ENCODE measurements around the gene NSD2. TPM values are rescaled to one million over a fixed set of nuclear protein-coding genes. Genes with fewer than 3 reads are reported as not detected.
"Not testable (repeated sequence)": the region's sequence is repeated elsewhere in the genome, so short reads cannot be mapped to it uniquely, and the experiment has no call there.

The NSD2 gene
- total RNA-seq, 2 experiments from 2014 or later: 235 to 248 TPM

- H3K4me1 Mint-ChIP-seq: peaks cover 39% of the 10 kb centered on the region
- peaks cover 5% of the 10 kb centered on the region for H3K27me3 Mint-ChIP-seq
- H3K9me3 Mint-ChIP-seq: peaks cover under 1% of the 10 kb centered on the region
- H3K36me3 Mint-ChIP-seq (ENCODE audit: low read depth): peaks cover 27% of the 10 kb centered on the region
- peak overlapping the region; percentile 89 for H3K4me3 Mint-ChIP-seq
- CTCF ChIA-PET: interaction anchor here (0.7 to 1.6 kb wide), 2 partner anchors 179 to 260 kb away, joined by 3 to 5 read pairs; no protein-coding TSS in a partner anchor
- no peak for DNase-seq
- POLR2A ChIA-PET: interaction anchor here (0.7 to 2.1 kb wide), 11 partner anchors 8 to 461 kb away, joined by 3 to 12 read pairs (median 5); partner anchors contain the start of genes HAUS3, MXD4, NSD2 and POLN
- peak overlapping the region; percentile 76 for H3K27ac Mint-ChIP-seq
These were observed 136.8 kb downstream of the NSD2 start for GRCh38 chr4:2007804-2008670.

DNA sequence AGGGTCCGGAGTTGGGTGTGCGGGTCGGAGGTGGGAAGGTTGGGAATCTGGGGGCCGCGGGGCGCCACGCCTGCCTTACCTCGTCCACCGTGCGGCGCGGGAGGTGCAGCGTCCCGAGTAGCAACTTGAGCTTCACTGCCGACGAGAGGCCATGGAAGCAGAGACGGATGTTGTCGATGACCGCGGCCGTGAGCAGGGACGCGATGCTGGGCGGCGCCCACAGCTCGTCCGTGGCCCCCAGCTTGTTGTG is 137.4 kb downstream of the NSD2 start:
- peaks cover 34% of the 10 kb centered on the region for H3K4me1 Mint-ChIP-seq
- DNase-seq: no peak
- POLR2A ChIA-PET: interaction anchor here (0.7 to 2.1 kb wide), 11 partner anchors 8 to 460 kb away, joined by 3 to 12 read pairs (median 5); partner anchors contain the start of genes HAUS3, MXD4, NSD2 and POLN
- H3K27me3 Mint-ChIP-seq: peaks cover 5% of the 10 kb centered on the region
- peak overlapping the region; percentile 76 for H3K27ac Mint-ChIP-seq
- peak overlapping the region; percentile 89 for H3K4me3 Mint-ChIP-seq
- no peaks in the 10 kb centered on the region for H3K9me3 Mint-ChIP-seq
- H3K36me3 Mint-ChIP-seq (ENCODE audit: low read depth): peaks cover 21% of the 10 kb centered on the region
- CTCF ChIA-PET: interaction anchor here (1.6 kb wide), 1 partner anchor 260 kb away, joined by 5 read pairs; no protein-coding TSS in a partner anchor

GRCh38 chr4:2008921-2009650 is 137.9 kb downstream of the NSD2 start, which contains the start of gene NELFA:
Gene NELFA, minus strand, starts transcription at chr4:2008974. Its CDS starts 15 bp downstream, at chr4:2008959.
- ChIA-PET POLR2A (interaction anchor here (0.7 to 2.1 kb wide), 20 partner anchors 9 to 459 kb away, joined by 3 to 12 read pairs (median 4); partner anchors contain the start of genes HAUS3, MXD4, NSD2 and POLN), CTCF (interaction anchor here (0.8 to 1.6 kb wide), 4 partner anchors 9 to 261 kb away, joined by 3 to 5 read pairs (median 3); no protein-coding TSS in a partner anchor)
- peak within 1 kb of the TSS; percentile 80 for H3K27ac Mint-ChIP-seq
- H3K27me3 Mint-ChIP-seq: peaks cover 6% of the 10 kb centered on the region
- peaks cover 19% of the 10 kb centered on the region for H3K36me3 Mint-ChIP-seq (ENCODE audit: low read depth)
- H3K9me3 Mint-ChIP-seq: no peaks in the 10 kb centered on the region
- peaks cover 34% of the 10 kb centered on the region for H3K4me1 Mint-ChIP-seq
- DNase-seq: peak; percentile 94
- H3K4me3 Mint-ChIP-seq: peak within 1 kb of the TSS; percentile 89

GRCh38 chr4:2009651-2010233 is 138.5 kb downstream of the NSD2 start:
- peaks cover 18% of the 10 kb centered on the region for H3K36me3 Mint-ChIP-seq (ENCODE audit: low read depth)
- H3K9me3 Mint-ChIP-seq: no peaks in the 10 kb centered on the region
- H3K27ac Mint-ChIP-seq: peak overlapping the region; percentile 80
- CTCF ChIA-PET: interaction anchor here (0.8 to 1.6 kb wide), 4 partner anchors 9 to 261 kb away, joined by 3 to 5 read pairs (median 3); no protein-coding TSS in a partner anchor
- H3K27me3 Mint-ChIP-seq: peaks cover 6% of the 10 kb centered on the region
- POLR2A ChIA-PET: interaction anchor here (0.7 to 2.1 kb wide), 15 partner anchors 8 to 459 kb away, joined by 3 to 12 read pairs (median 5); partner anchors contain the start of genes HAUS3, NSD2, POLN and RNF4
- peaks cover 34% of the 10 kb centered on the region for H3K4me1 Mint-ChIP-seq
- DNase-seq: peak; percentile 60
- peak overlapping the region; percentile 89 for H3K4me3 Mint-ChIP-seq

DNA sequence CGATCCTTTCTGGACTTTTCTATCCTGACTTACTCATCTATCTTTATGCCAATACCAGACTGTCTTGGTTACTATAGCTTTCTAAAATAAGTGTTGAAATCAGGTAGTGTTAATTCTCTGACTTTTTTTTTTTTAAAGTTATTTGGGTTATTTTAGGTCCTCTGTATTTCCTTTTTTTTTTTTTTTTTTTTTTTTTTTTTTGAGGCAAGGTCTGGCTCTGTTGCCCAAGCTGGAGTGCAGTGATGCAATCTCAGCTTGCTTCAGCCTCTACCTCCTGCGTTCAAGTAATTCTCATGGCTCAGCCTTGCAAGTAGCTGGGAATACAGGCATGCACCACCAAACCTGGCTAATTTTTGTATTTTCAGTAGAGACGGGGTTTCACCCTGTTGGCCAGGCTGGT is 140.4 kb downstream of the NSD2 start:
- Mint-ChIP-seq H3K4me3 (no peak overlapping the region), H3K27me3 (peaks cover 8% of the 10 kb centered on the region), H3K9me3 (no peaks in the 10 kb centered on the region), H3K36me3 (ENCODE audit: low read depth) (peaks cover 6% of the 10 kb centered on the region), H3K4me1 (peaks cover 23% of the 10 kb centered on the region), H3K27ac (no peak overlapping the region)
- CTCF ChIA-PET: interaction anchor here (0.6 to 0.7 kb wide), 2 partner anchors 129 to 281 kb away, joined by 5 to 6 read pairs; no protein-coding TSS in a partner anchor
- POLR2A ChIA-PET: no interaction called here
- DNase-seq: no peak

- H3K4me3 Mint-ChIP-seq: no peak overlapping the region
- no peaks in the 10 kb centered on the region for H3K36me3 Mint-ChIP-seq (ENCODE audit: low read depth)
- CTCF ChIA-PET: no interaction called here
- H3K27me3 Mint-ChIP-seq: peaks cover 14% of the 10 kb centered on the region
- POLR2A ChIA-PET: no interaction called here
- no peaks in the 10 kb centered on the region for H3K9me3 Mint-ChIP-seq
- H3K27ac Mint-ChIP-seq: no peak overlapping the region
- no peak for DNase-seq
- H3K4me1 Mint-ChIP-seq: peaks cover 9% of the 10 kb centered on the region
These were observed 143.8 kb downstream of the NSD2 start for GRCh38 chr4:2015008-2015407.

DNA sequence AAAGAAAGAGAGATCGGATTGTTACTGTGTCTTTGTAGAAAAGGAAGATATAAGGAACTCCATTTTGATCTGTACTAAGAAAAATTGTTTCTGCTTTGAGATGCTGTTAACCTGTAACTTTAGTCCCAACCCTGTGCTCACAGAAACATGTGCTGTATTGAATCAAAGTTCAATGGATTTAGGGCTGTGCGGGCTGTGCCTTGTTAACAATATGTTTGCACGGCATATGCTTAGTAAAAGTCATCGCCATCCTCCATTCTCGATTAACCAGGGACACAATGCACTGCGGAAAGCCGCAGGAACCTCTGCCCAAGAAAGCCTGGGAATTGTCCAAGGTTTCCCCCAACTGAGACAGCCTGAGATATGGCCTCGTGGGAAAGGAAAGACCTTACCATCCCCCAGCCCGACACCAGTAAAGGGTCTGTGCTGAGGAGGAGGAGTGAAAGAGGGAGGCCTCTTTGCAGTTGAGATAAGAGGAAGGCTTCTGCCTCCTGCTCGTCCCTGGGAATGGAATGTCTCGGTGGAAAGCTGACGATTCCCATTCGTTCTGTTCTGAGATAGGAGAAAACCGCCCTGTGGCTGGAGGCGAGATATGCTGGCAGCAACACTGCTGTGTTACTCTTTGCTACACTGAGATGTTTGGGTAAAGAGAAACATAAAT is 150.3 kb downstream of the NSD2 start:
- POLR2A ChIA-PET; H3K36me3 Mint-ChIP-seq (ENCODE audit: low read depth); H3K4me3 Mint-ChIP-seq; H3K4me1 Mint-ChIP-seq; H3K27ac Mint-ChIP-seq; DNase-seq; CTCF ChIA-PET: not testable (repeated sequence)
- Mint-ChIP-seq H3K27me3 (peaks cover 45% of the 10 kb centered on the region), H3K9me3 (peaks cover 12% of the 10 kb centered on the region)

- POLR2A ChIA-PET: no interaction called here
- H3K4me3 Mint-ChIP-seq: no peak overlapping the region
- H3K27me3 Mint-ChIP-seq: peaks cover 65% of the 10 kb centered on the region
- DNase-seq: no peak
- H3K36me3 Mint-ChIP-seq (ENCODE audit: low read depth): peaks cover 5% of the 10 kb centered on the region
- H3K9me3 Mint-ChIP-seq: peaks cover 15% of the 10 kb centered on the region
- H3K4me1 Mint-ChIP-seq: no peaks in the 10 kb centered on the region
- no peak overlapping the region for H3K27ac Mint-ChIP-seq
- CTCF ChIA-PET: no interaction called here
These were observed 153.5 kb downstream of the NSD2 start for GRCh38 chr4:2024683-2025082.

GRCh38 chr4:2025817-2026216 is 154.6 kb downstream of the NSD2 start:
- H3K4me3 Mint-ChIP-seq: no peak overlapping the region
- peaks cover 5% of the 10 kb centered on the region for H3K36me3 Mint-ChIP-seq (ENCODE audit: low read depth)
- H3K27ac Mint-ChIP-seq: no peak overlapping the region
- peaks cover 15% of the 10 kb centered on the region for H3K9me3 Mint-ChIP-seq
- H3K27me3 Mint-ChIP-seq: peaks cover 69% of the 10 kb centered on the region
- POLR2A ChIA-PET: no interaction called here
- CTCF ChIA-PET: no interaction called here
- H3K4me1 Mint-ChIP-seq: no peaks in the 10 kb centered on the region
- no peak for DNase-seq

DNA sequence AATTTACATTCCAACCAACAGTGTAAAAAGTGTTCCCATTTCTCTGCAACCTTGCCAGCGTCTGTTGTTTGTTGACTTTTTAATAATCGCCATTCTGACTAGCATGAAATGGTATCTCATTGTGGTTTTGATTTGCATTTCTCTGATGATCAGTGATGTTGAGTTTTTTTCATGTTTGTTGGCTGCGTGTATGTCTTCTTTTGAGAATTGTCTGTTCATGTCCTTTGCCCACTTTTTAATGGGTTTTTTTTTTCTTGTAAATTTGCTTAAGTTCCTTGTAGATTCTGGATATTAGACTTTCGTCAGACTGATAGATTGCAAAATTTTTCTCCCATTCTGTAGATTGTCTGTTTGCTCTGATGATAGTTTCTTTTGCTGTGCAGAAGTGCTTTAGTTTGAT is 155.9 kb downstream of the NSD2 start:
- H3K36me3 Mint-ChIP-seq (ENCODE audit: low read depth); DNase-seq; H3K27ac Mint-ChIP-seq; H3K4me1 Mint-ChIP-seq; CTCF ChIA-PET; H3K4me3 Mint-ChIP-seq; POLR2A ChIA-PET: not testable (repeated sequence)
- Mint-ChIP-seq H3K9me3 (peaks cover 15% of the 10 kb centered on the region), H3K27me3 (peaks cover 66% of the 10 kb centered on the region)

- H3K27ac Mint-ChIP-seq; H3K9me3 Mint-ChIP-seq; DNase-seq; H3K36me3 Mint-ChIP-seq (ENCODE audit: low read depth); CTCF ChIA-PET; H3K4me3 Mint-ChIP-seq; POLR2A ChIA-PET; H3K4me1 Mint-ChIP-seq: not testable (repeated sequence)
- peaks cover 58% of the 10 kb centered on the region for H3K27me3 Mint-ChIP-seq
These were observed 160.0 kb downstream of the NSD2 start for GRCh38 chr4:2031161-2031560.
